Endothelial cell of umbilical vein (primary cell): ENCODE measurements around the gene DESI1. TPM values are rescaled to one million over a fixed set of nuclear protein-coding genes. Genes with fewer than 3 reads are reported as not detected.

Source experiments
- polyA plus RNA-seq, 4 experiments: library from polyadenylated mRNA; depleted of rRNA in 3 of 4; stranded (reverse) in 3 of 4; unstranded in 1 of 4; fragments of >200 nt; gene quantifications; 2 replicates each; pipeline versions ENCODE4 v1.2.1 to v1.2.3, GENCODE V29; 2011 to 2012; ENCODE audit warnings: missing spikeins in 1 of 4
- small RNA-seq: library from RNA; depleted of rRNA; stranded (forward); fragments of <200 nt; gene quantifications from one replicate; pipeline ENCODE3, GENCODE V24; 2012; ENCODE audit warnings: low replicate concordance, low read depth; ENCODE audit not compliant: insufficient read depth, insufficient read length
- total RNA-seq: library from RNA; stranded (reverse); gene quantifications from 2 replicates; pipeline ENCODE4 v1.2.3, GENCODE V29; 2021

Gene DESI1
- total and polyA plus RNA-seq, 2 donors (not counting 3 experiments of a cell fraction or from before 2014, with no cell fraction given), result 36.8 to 59.1 TPM

Small RNA genes lying within 50 kb of the gene (small RNA-seq; reads per million reads assigned to genes)
- not detected for gene RF00019

Other genes with a start within 250 kb of the DESI1 start
- gene TEF, start 239.1 kb downstream of the DESI1 start, total RNA-seq, result 2.2 and 2.9 TPM in 2 replicates
- 4.0 and 5.3 TPM in 2 replicates for gene TEF, start 239.1 kb downstream of the DESI1 start, polyA plus RNA-seq
- gene TOB2, start 174.2 kb downstream of the DESI1 start, total RNA-seq, result 39.4 and 44.7 TPM in 2 replicates
- 21.7 and 23.2 TPM in 2 replicates for gene TOB2, start 174.2 kb downstream of the DESI1 start, polyA plus RNA-seq
- 55.9 and 63.7 TPM in 2 replicates for gene PHF5A, start 152.4 kb downstream of the DESI1 start, total RNA-seq
- gene PHF5A, start 152.4 kb downstream of the DESI1 start, polyA plus RNA-seq, result 51.8 and 61.1 TPM in 2 replicates
- 79.1 and 79.7 TPM in 2 replicates for gene ACO2, start 151.9 kb downstream of the DESI1 start, total RNA-seq
- gene ACO2, start 151.9 kb downstream of the DESI1 start, polyA plus RNA-seq, result 62.0 and 63.8 TPM in 2 replicates
- gene POLR3H, start 76.6 kb downstream of the DESI1 start, total RNA-seq, result 39.4 and 42.3 TPM in 2 replicates
- gene POLR3H, start 76.6 kb downstream of the DESI1 start, polyA plus RNA-seq, result 31.2 and 33.5 TPM in 2 replicates
- not detected in 2 replicates for gene CSDC2, start 60.0 kb downstream of the DESI1 start, total RNA-seq
- gene CSDC2, start 60.0 kb downstream of the DESI1 start, polyA plus RNA-seq, result not detected in 2 replicates
- gene PMM1, start 31.2 kb downstream of the DESI1 start, total RNA-seq, result 12.8 and 14.6 TPM in 2 replicates
- gene PMM1, start 31.2 kb downstream of the DESI1 start, polyA plus RNA-seq, result 28.0 and 31.7 TPM in 2 replicates
- 309 and 313 TPM in 2 replicates for gene XRCC6, start 252 bp upstream of the DESI1 start, total RNA-seq
- 79.5 and 117 TPM in 2 replicates for gene XRCC6, start 252 bp upstream of the DESI1 start, polyA plus RNA-seq
- gene SNU13, start 67.8 kb upstream of the DESI1 start, total RNA-seq, result 138 TPM in 2 replicates
- 194 and 206 TPM in 2 replicates for gene SNU13, start 67.8 kb upstream of the DESI1 start, polyA plus RNA-seq
- 0.76 and 1.5 TPM in 2 replicates for gene MEI1, start 78.5 kb upstream of the DESI1 start, total RNA-seq
- 1.9 and 2.7 TPM in 2 replicates for gene MEI1, start 78.5 kb upstream of the DESI1 start, polyA plus RNA-seq
- 8.1 and 8.4 TPM in 2 replicates for gene CCDC134, start 179.6 kb upstream of the DESI1 start, total RNA-seq
- 4.0 and 4.5 TPM in 2 replicates for gene CCDC134, start 179.6 kb upstream of the DESI1 start, polyA plus RNA-seq
- gene SREBF2, start 212.1 kb upstream of the DESI1 start, total RNA-seq, result 136 and 144 TPM in 2 replicates
- gene SREBF2, start 212.1 kb upstream of the DESI1 start, polyA plus RNA-seq, result 101 and 105 TPM in 2 replicates